Thymus (tissue), 14 donors: ENCODE measurements around the gene TEX50. TPM values are rescaled to one million over a fixed set of nuclear protein-coding genes. Genes with fewer than 3 reads are reported as not detected.
"Not testable (repeated sequence)": the region's sequence is repeated elsewhere in the genome, so short reads cannot be mapped to it uniquely, and the experiment has no call there.

Experiments
- DNase-seq, 9 donors: peaks; one replicate each; pipeline ENCODE4 v3.0.0-alpha.2; 2013; ENCODE audit warnings: low spot score in 9 of 9, low read depth in 6 of 9, missing footprints in 1 of 9
- H3K27ac ChIP-seq, 2 donors: one replicate each; pipeline ENCODE4 v1.5.1; 2013; ENCODE audit warnings: control low read depth in 1 of 2, low read depth in 1 of 2, low read length in 1 of 2, mild to moderate bottlenecking in 1 of 2, moderate library complexity in 1 of 2
- H3K27me3 ChIP-seq, 2 donors: one replicate each; pipeline ENCODE4 v1.5.1; 2013; ENCODE audit warnings: low read length in 1 of 2; ENCODE audit not compliant: control insufficient read depth in 2 of 2, insufficient read depth in 1 of 2
- H3K36me3 ChIP-seq, 2 donors: one replicate each; pipeline ENCODE4 v1.5.1; 2013; ENCODE audit warnings: low read length in 1 of 2, mild to moderate bottlenecking in 1 of 2, moderate library complexity in 1 of 2; ENCODE audit not compliant: control insufficient read depth in 2 of 2, insufficient read depth in 2 of 2
- H3K4me1 ChIP-seq, 2 donors: one replicate each; pipeline ENCODE4 v1.5.1; 2013; ENCODE audit warnings: low read length in 2 of 2; ENCODE audit not compliant: control insufficient read depth in 2 of 2, insufficient read depth in 2 of 2
- H3K4me3 ChIP-seq, 2 donors: one replicate each; pipeline ENCODE4 v1.5.1; 2013; ENCODE audit warnings: low read length in 2 of 2, control low read depth in 1 of 2, mild to moderate bottlenecking in 1 of 2
- H3K9me3 ChIP-seq, 2 donors: one replicate each; pipeline ENCODE4 v1.5.1; 2013; ENCODE audit warnings: low read length in 1 of 2, mild to moderate bottlenecking in 1 of 2; ENCODE audit not compliant: control insufficient read depth in 2 of 2, insufficient read depth in 1 of 2
- WGBS: extraction: QIAGEN DNeasy Blood & Tissue Kit; methylation state at CpG from one replicate; pipeline ENCODE4 v1.1.7; 2013; 5-methylcytosine and 5-hydroxymethylcytosine counted together
- long read RNA-seq, 10 donors: transcript quantifications; one replicate each; lab custom pipeline, GENCODE V29; 2026
- polyA plus RNA-seq: library from polyadenylated mRNA; stranded (reverse); fragments of 200-250 nt; gene quantifications from one replicate; pipeline ENCODE4 v1.2.3, GENCODE V29; 2013
- total RNA-seq: library from RNA; stranded (reverse); fragments of 120-200 nt; gene quantifications from one replicate; pipeline ENCODE4 v1.2.4, GENCODE V29; 2013
- donor health status: healthy.

Gene TEX50
- not detected for total RNA-seq
- not detected for polyA plus RNA-seq
- long read RNA-seq, donor 1, result 0 reads
- long read RNA-seq, donor 2, result 0 reads
- long read RNA-seq, donor 3, result 0 reads
- long read RNA-seq, donor 4, result 0 reads
- long read RNA-seq, donor 5, result 0 reads
- long read RNA-seq, donor 6, result 0 reads
- long read RNA-seq, donor 7, result 0 reads
- long read RNA-seq, donor 8, result 0 reads
- long read RNA-seq, donor 9, result 0 reads
- long read RNA-seq, donor 10, result 0 reads

GRCh38 chr1:173635116-173635515 is at the start of gene TEX50:
Gene TEX50 (plus strand): TSS chr1:173635338. CDS start chr1:173635522, 184 bp downstream.
- peaks cover 0 to 6% of the 10 kb centered on the region in 2 donors for H3K9me3 ChIP-seq
- H3K27ac ChIP-seq, result no peak within 1 kb of the TSS
- 100% methylated on average over 1 of the region's 1 CpG for WGBS
- no peaks in the 10 kb centered on the region for H3K36me3 ChIP-seq
- no peaks in the 10 kb centered on the region for H3K27me3 ChIP-seq
- no peaks in the 10 kb centered on the region for H3K4me1 ChIP-seq
- no peak for DNase-seq
- H3K4me3 ChIP-seq, result no peak within 1 kb of the TSS

- WGBS, result 96% methylated on average over 1 of the region's 1 CpG
- no peak for DNase-seq
- no peaks in the 10 kb centered on the region for H3K9me3 ChIP-seq
These were observed 44.6 kb upstream of the TEX50 start for GRCh38 chr1:173590557-173590956.

GRCh38 chr1:173591138-173591537 is 44.0 kb upstream of the TEX50 start:
- not testable (repeated sequence) for H3K27me3 ChIP-seq, H3K4me3 ChIP-seq, H3K9me3 ChIP-seq, DNase-seq, H3K27ac ChIP-seq, H3K4me1 ChIP-seq, H3K36me3 ChIP-seq
- WGBS, result 96% methylated on average over 5 of the region's 5 CpGs

More at GRCh38 chr1:173590557-173590956, 44.6 kb upstream of the TEX50 start:
- Histone ChIP-seq H3K27ac (no peak overlapping the region), H3K4me3 (no peak overlapping the region), H3K27me3 (no peaks in the 10 kb centered on the region), H3K4me1 (no peaks in the 10 kb centered on the region), H3K36me3 (no peaks in the 10 kb centered on the region)

GRCh38 chr1:173596097-173596825 is 38.9 kb upstream of the TEX50 start:
- no peaks in the 10 kb centered on the region for H3K4me1 ChIP-seq
- H3K4me3 ChIP-seq, result no peak overlapping the region
- H3K27me3 ChIP-seq, result no peaks in the 10 kb centered on the region
- no peaks in the 10 kb centered on the region for H3K36me3 ChIP-seq
- H3K9me3 ChIP-seq, result no peaks in the 10 kb centered on the region
- no peak overlapping the region for H3K27ac ChIP-seq
- no peak for DNase-seq
- 97% methylated on average over 3 of the region's 3 CpGs for WGBS

GRCh38 chr1:173601588-173601987 is 33.5 kb upstream of the TEX50 start:
- 97% methylated on average over 2 of the region's 2 CpGs for WGBS
- H3K4me1 ChIP-seq, result no peaks in the 10 kb centered on the region
- H3K9me3 ChIP-seq, result no peaks in the 10 kb centered on the region
- peak in 1 of 9 donors; percentile 3 for DNase-seq
- no peaks in the 10 kb centered on the region for H3K36me3 ChIP-seq
- no peak overlapping the region for H3K4me3 ChIP-seq
- no peak overlapping the region for H3K27ac ChIP-seq
- no peaks in the 10 kb centered on the region for H3K27me3 ChIP-seq

GRCh38 chr1:173603056-173603591 is 32.0 kb upstream of the TEX50 start, which contains the start of gene SLC9C2:
Gene SLC9C2 (minus strand): TSS chr1:173603072. CDS start chr1:173601776, 1,296 bp downstream.
- Histone ChIP-seq H3K4me1 (no peaks in the 10 kb centered on the region), H3K27me3 (no peaks in the 10 kb centered on the region), H3K27ac (no peak within 1 kb of the TSS), H3K9me3 (no peaks in the 10 kb centered on the region), H3K36me3 (no peaks in the 10 kb centered on the region), H3K4me3 (no peak within 1 kb of the TSS)
- peak in 2 of 9 donors; percentile 3 to 8 for DNase-seq
- WGBS, result 70% methylated on average over 5 of the region's 5 CpGs

- H3K9me3 ChIP-seq, result no peaks in the 10 kb centered on the region
- DNase-seq, result no peak
- no peaks in the 10 kb centered on the region for H3K4me1 ChIP-seq
- H3K27ac ChIP-seq, result no peak overlapping the region
- no peak overlapping the region for H3K4me3 ChIP-seq
- no peaks in the 10 kb centered on the region for H3K36me3 ChIP-seq
- no peaks in the 10 kb centered on the region for H3K27me3 ChIP-seq
- WGBS, result 95% methylated on average over 4 of the region's 4 CpGs
These were observed 26.5 kb upstream of the TEX50 start for GRCh38 chr1:173608503-173609216.

- H3K36me3 ChIP-seq, H3K27ac ChIP-seq, H3K4me1 ChIP-seq, H3K4me3 ChIP-seq, H3K27me3 ChIP-seq, DNase-seq, H3K9me3 ChIP-seq: not testable (repeated sequence)
- whole genome bisulfite sequencing, result 97% methylated on average over 32 of the region's 32 CpGs
These were observed 22.1 kb upstream of the TEX50 start for GRCh38 chr1:173613086-173613485.

GRCh38 chr1:173616859-173617258 is 18.3 kb upstream of the TEX50 start:
- Histone ChIP-seq H3K36me3 (no peaks in the 10 kb centered on the region), H3K4me1 (no peaks in the 10 kb centered on the region), H3K27me3 (no peaks in the 10 kb centered on the region), H3K9me3 (peaks cover 0 to 11% of the 10 kb centered on the region in 2 donors), H3K4me3 (no peak overlapping the region), H3K27ac (no peak overlapping the region)
- WGBS, result 92% methylated on average over 4 of the region's 4 CpGs
- no peak for DNase-seq
